Loucy (cell line): ENCODE results near the gene CENPA.

ENCODE experiments used
- CTCF ChIP-seq: fragments of 200-600 bp; sonication (generic); conservative IDR thresholded peaks from 2 replicates; pipeline ENCODE4 v1.5.1; 2014; ENCODE audit warnings: mild to moderate bottlenecking, antibody characterized with exemption, low read length
- EZH2phosphoT487 ChIP-seq: fragments of 200-600 bp; IDR thresholded peaks from 2 replicates; pipeline ENCODE4 v1.6.1; 2018; ENCODE audit warnings: antibody characterized with exemption, mild to moderate bottlenecking, moderate library complexity, borderline replicate concordance

- TF ChIP-seq CTCF (no peak), EZH2phosphoT487 (no peak)
These were observed 17.1 kb upstream of the CENPA start for GRCh38 chr2:26768759-26769088.
